Omental fat pad (tissue), 4 donors: ENCODE data around the gene TLR1. TPM values are rescaled to one million over a fixed set of nuclear protein-coding genes. Genes with fewer than 3 reads are reported as not detected.

Experiments used
- ATAC-seq: fragments of 150-250 bp; one replicate; pipeline ENCODE4 v1.9.1; 2016; ENCODE audit warnings: mild to moderate bottlenecking, moderate library complexity; ENCODE audit not compliant: low FRiP score
- DNase-seq: peaks from one replicate; pipeline ENCODE4 v3.0.0-alpha.2; 2019; ENCODE audit warnings: low spot score
- CTCF ChIP-seq, 3 donors: fragments of 450-650 bp; IDR thresholded peaks; one replicate each; pipeline ENCODE4 v1.5.1; 2016 to 2017; ENCODE audit warnings: antibody characterized with exemption in 3 of 3, mild to moderate bottlenecking in 3 of 3, moderate library complexity in 2 of 3
- small RNA-seq: library from RNA; depleted of rRNA; stranded (forward); fragments of <200 nt; gene quantifications from one replicate; pipeline ENCODE3, GENCODE V24; 2016
- total RNA-seq, 4 donors: library from RNA; depleted of rRNA; stranded (reverse); fragments of >200 nt; gene quantifications; one replicate each; pipeline ENCODE4 v1.1.0, GENCODE V29; 2016

The TLR1 gene
- total RNA-seq, 4 donors from 2014 or later = 17.0 to 35.8 (median 27.1) TPM

DNA sequence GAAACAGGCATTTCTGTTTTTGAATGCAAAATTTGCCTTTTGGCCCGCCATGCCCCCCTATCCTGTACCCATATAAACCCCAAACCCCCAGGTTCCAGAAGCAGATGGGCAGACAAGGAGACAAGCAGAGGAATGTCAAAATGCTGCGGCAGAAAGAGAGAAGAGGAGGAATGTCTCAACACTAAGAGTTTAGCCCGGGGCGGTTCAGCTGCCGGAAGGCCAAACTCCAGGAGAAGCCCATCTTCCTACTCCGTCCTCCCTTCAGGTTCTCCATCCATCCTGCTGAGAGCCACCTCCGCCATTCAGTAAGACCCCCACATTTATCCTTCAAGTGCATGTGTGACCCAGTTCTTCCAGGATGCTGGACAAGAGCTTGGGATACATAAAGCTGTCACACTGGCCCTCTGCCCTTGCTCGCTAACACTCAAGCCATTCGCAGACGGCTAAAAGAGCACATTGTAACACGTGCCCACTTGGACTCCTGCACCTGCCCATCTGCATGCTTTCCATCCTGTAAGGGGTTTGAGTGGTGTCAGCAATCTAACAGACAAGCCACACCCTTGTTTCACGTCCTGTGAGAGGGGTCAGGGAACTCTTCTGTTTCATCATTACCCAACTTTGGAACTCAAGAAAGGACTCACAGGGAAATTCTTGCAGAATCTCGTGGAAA lies 53.1 kb downstream of the TLR1 start:
- DNase-seq (no peak), ATAC-seq (no peak)
- TF ChIP-seq CTCF (IDR thresholded peaks at IDR 0.05) = no peak

GRCh38 chr4:38749336-38749735 lies 55.3 kb downstream of the TLR1 start:
- ATAC-seq = no peak
- no peak for DNase-seq
- TF ChIP-seq CTCF (IDR thresholded peaks at IDR 0.05) = no peak

- ATAC-seq = no peak
- no peak for DNase-seq
- TF ChIP-seq CTCF (IDR thresholded peaks at IDR 0.05) = no peak
Measured at GRCh38 chr4:38747629-38748028, 57.0 kb downstream of the TLR1 start.

Small RNAs within 50 kb of the gene (small RNA-seq; reads per million reads assigned to genes)
- gene RNA5SP158 = not detected

Other genes starting within 250 kb of the TLR1 start
- gene KLF3, start 140.6 kb downstream of the TLR1 start, total RNA-seq = 10 to 100 TPM; 40.4 to 64.9 (median 53.8) TPM
- 1 to 10 TPM in 1 of 4 donors, under 1 TPM in 3; 0.12 to 2.5 (median 0.33) TPM for gene TLR10, start 21.8 kb downstream of the TLR1 start, total RNA-seq
- 1 to 10 TPM; 4.6 to 9.6 (median 7.1) TPM for gene TLR6, start 52.0 kb upstream of the TLR1 start, total RNA-seq
- gene FAM114A1, start 63.0 kb upstream of the TLR1 start, total RNA-seq = 100 to 1,000 TPM in 2 of 4 donors, 10 to 100 TPM in 2; 59.8 to 132 (median 103) TPM
- under 1 TPM in 1 of 4 donors, not detected in 3; 0.82 TPM for gene TMEM156, start 227.6 kb upstream of the TLR1 start, total RNA-seq